Activated T-helper 1 cell treated with anti-CD3 and anti-CD28 coated beads, Interleukin-2, amount 50 U/mL, for 16 hours (primary cell): ENCODE measurements around the gene CHST9.
"Not testable (repeated sequence)": the region's sequence is repeated elsewhere in the genome, so short reads cannot be mapped to it uniquely, and the experiment has no call there.

ENCODE experiments used
- DNase-seq, 2 donors: peaks; one replicate each; pipeline ENCODE4 v3.0.0-alpha.2; 2020; ENCODE audit warnings: low read depth in 1 of 2, low spot score in 1 of 2

The CHST9 gene

GRCh38 chr18:27007880-27008279 is 177.2 kb downstream of the CHST9 start:
- DNase-seq = no peak

- DNase-seq = no peak
Observed at GRCh38 chr18:27005589-27005988, 179.5 kb downstream of the CHST9 start.

GRCh38 chr18:27004056-27004829 is 180.9 kb downstream of the CHST9 start:
- DNase-seq = no peak

GRCh38 chr18:26999797-27000196 is 185.3 kb downstream of the CHST9 start:
- no peak for DNase-seq

- no peak for DNase-seq
Observed at GRCh38 chr18:26993568-26993967, 191.5 kb downstream of the CHST9 start.

GRCh38 chr18:26992926-26993325 is 192.2 kb downstream of the CHST9 start:
- no peak for DNase-seq

- DNase-seq = no peak
Observed at GRCh38 chr18:26989842-26990241, 195.3 kb downstream of the CHST9 start.

- no peak for DNase-seq
Observed at GRCh38 chr18:26981360-26982082, 203.6 kb downstream of the CHST9 start.

GRCh38 chr18:26978812-26979341 is 206.2 kb downstream of the CHST9 start:
- no peak for DNase-seq

GRCh38 chr18:26977781-26978180 is 207.3 kb downstream of the CHST9 start:
- DNase-seq = no peak

- DNase-seq = no peak
Observed at GRCh38 chr18:26976206-26976605, 208.9 kb downstream of the CHST9 start.

GRCh38 chr18:26972549-26972948 is 212.6 kb downstream of the CHST9 start:
- not testable (repeated sequence) for DNase-seq

- no peak for DNase-seq
Observed at GRCh38 chr18:26971409-26971808, 213.7 kb downstream of the CHST9 start.

GRCh38 chr18:26970637-26971036 is 214.5 kb downstream of the CHST9 start:
- DNase-seq = no peak

- no peak for DNase-seq
Observed at GRCh38 chr18:26965206-26965605, 219.9 kb downstream of the CHST9 start.

GRCh38 chr18:26963292-26963691 is 221.8 kb downstream of the CHST9 start:
- no peak for DNase-seq

GRCh38 chr18:26961839-26962238 is 223.3 kb downstream of the CHST9 start:
- no peak for DNase-seq

GRCh38 chr18:26960911-26961310 is 224.2 kb downstream of the CHST9 start:
- no peak for DNase-seq

GRCh38 chr18:26956863-26957262 is 228.2 kb downstream of the CHST9 start:
- DNase-seq = no peak

GRCh38 chr18:26948703-26949102 is 236.4 kb downstream of the CHST9 start:
- DNase-seq = no peak

GRCh38 chr18:26943906-26944305 is 241.2 kb downstream of the CHST9 start:
- DNase-seq = no peak

GRCh38 chr18:26941584-26941983 is 243.5 kb downstream of the CHST9 start:
- DNase-seq = no peak
